GM12865 (cell line): ENCODE results near the gene TTC28.

Experiments
- DNase-seq: peaks from one replicate; pipeline ENCODE4 v3.0.0; 2010; ENCODE audit warnings: low read depth
- H3K4me3 ChIP-seq: 2 replicates; pipeline ENCODE4 v1.5.1; 2011; ENCODE audit warnings: mild to moderate bottlenecking, low read depth, low read length, control low read depth
- TF ChIP-seq, protein P1 (sequence below): IDR thresholded peaks from 2 replicates; pipeline ENCODE4 v1.5.1; 2011; ENCODE audit warnings: low read length, control low read depth, low read depth, inconsistent platforms; ENCODE audit not compliant: insufficient read depth; ENCODE audit errors: missing control alignments

The TTC28 gene

DNA sequence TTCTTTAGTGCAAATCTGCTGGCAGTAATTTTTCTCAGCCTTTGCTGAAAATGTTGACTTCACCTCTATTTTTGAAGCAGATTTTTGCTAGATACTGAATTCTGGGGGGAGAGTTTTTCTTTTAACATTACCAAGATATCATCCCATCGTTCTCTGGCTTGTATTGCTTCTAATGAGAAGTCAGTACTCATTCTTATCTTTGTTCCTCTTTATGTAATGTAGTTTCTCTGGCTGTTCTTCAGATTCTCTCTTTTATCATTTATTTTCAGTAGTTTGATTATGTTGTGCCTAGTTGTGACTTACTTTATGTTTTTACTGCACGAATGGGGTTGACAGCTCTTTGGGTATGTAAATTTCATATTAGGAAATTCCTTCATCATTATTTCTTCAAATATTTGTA, 441.9 kb downstream of the TTC28 start:
- no peak overlapping the region for H3K4me3 ChIP-seq
- TF ChIP-seq, protein P1, sequence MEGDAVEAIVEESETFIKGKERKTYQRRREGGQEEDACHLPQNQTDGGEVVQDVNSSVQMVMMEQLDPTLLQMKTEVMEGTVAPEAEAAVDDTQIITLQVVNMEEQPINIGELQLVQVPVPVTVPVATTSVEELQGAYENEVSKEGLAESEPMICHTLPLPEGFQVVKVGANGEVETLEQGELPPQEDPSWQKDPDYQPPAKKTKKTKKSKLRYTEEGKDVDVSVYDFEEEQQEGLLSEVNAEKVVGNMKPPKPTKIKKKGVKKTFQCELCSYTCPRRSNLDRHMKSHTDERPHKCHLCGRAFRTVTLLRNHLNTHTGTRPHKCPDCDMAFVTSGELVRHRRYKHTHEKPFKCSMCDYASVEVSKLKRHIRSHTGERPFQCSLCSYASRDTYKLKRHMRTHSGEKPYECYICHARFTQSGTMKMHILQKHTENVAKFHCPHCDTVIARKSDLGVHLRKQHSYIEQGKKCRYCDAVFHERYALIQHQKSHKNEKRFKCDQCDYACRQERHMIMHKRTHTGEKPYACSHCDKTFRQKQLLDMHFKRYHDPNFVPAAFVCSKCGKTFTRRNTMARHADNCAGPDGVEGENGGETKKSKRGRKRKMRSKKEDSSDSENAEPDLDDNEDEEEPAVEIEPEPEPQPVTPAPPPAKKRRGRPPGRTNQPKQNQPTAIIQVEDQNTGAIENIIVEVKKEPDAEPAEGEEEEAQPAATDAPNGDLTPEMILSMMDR, result no peak
- DNase-seq, result no peak

DNA sequence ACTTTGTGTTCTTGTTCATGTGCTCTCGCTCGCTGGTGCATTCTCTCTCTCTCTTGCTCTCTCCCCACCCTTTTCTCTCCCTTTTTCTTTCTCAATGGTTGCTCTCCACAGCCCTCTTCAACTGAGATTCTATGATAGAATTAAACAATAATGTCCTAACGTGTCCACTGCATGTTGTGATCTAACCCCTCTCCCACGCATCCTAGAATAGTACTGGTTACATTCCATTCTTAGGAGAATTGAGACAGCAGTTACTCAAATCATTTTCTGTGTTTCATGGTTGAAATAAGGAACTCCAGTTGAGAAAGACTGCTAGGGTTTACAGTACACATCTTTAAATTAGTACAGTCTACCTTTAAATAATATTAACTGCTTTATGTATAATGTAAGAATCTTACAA, 442.5 kb downstream of the TTC28 start:
- no peak for DNase-seq
- no peak overlapping the region for H3K4me3 ChIP-seq
- TF ChIP-seq, protein P1, result no peak

DNA sequence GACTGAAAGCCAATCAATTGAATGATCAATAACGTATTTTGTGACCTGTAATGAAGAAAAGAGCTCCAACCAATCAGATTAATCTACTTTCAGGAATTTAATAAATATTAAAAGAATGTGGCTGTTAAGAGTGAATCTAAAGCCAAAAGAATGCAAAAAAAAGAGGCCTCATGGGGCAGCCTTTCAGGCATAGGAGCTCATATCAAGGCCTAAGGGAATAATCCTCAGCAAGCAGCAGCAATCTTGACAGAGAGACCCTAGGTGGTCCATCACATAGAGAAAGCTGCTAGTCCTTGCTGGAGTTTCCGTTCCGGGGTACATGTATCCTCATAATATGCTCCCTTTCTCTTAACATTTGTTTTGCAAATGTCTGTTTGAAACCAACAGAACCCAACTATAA, 447.4 kb downstream of the TTC28 start:
- H3K4me3 ChIP-seq, result no peak overlapping the region
- TF ChIP-seq, protein P1, result no peak
- no peak for DNase-seq

DNA sequence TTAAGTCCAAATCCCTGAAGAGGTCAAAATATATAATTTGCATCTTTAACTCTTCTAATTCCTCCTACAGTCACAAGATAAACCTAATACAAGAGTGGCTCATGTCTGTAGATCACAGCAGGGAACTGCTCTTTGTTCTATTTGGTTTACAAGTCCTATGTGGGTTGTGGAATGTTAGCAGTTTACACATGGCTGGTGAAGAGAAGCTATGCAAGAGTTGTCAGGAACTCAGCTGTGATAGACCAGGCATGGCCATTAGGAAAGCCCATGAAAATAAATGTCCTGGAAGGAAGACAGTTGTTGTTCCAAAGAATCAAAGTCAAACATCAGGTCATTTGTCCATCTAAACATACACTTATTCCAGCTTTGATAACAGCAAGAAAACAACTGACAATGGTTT, 448.2 kb downstream of the TTC28 start:
- TF ChIP-seq, protein P1, result no peak
- H3K4me3 ChIP-seq, result no peak overlapping the region
- DNase-seq, result no peak

DNA sequence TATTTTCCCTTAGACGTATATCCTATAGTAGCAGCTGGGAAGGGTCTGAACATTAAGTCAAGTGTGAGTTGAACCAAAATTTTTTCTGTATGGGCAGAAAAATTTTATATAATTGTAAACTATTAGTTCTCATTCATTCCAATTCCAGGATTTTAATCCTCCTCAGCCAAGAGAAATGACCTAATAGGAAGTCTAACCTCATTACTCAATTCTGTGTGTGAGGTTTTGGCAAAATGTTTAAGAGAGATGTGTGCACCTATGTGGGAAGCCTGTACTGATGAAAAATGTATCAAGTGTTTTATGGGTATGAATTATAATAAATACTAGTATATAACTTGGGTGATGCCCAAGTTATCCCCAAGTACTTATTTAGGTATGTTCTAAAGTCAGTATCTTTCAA, 449.0 kb downstream of the TTC28 start:
- H3K4me3 ChIP-seq, result no peak overlapping the region
- TF ChIP-seq, protein P1, result no peak
- DNase-seq, result no peak

DNA sequence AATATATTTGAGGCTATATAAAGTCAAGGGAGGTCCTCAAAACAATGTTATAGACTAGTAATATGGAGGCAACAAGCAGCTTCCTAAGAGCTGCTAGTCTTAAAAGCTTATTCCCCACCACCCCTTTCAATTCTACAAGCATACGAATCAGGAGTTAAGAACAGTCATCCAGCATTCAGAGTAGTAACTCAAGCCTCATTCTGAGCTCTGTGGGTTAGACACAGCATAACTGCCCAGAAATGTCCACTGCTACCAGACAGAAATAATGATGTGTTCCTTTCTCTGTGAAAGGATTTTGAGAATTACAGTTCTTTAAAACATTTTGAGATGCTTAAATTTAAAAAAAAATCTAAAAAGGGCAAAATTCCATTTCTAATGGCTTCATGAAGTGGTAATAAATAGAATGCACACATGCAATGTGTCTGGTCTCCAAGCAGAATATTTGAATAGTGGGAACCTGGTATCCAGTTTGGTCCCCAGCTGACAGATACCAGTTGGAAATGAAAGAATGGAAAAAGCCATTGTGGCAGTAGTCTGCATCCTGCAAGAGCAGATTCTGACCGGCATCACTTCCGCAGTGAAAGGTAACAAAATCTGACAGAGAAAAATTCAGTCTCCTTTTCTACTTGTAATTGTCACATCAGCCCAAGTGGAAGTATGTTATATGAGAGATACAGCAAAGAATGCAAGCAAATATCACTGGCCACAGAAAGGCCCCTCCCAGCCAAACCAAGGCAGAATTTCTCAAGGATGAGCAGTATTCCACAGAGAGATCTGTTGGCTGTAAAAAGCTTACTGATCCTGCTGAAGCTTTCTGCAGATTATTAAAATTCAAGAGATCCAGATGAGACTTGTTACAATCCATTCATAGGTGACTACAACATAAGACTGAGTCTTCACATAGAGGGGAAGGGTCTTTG, 449.8 kb downstream of the TTC28 start:
- DNase-seq, result no peak
- TF ChIP-seq, protein P1, result no peak
- no peak overlapping the region for H3K4me3 ChIP-seq

DNA sequence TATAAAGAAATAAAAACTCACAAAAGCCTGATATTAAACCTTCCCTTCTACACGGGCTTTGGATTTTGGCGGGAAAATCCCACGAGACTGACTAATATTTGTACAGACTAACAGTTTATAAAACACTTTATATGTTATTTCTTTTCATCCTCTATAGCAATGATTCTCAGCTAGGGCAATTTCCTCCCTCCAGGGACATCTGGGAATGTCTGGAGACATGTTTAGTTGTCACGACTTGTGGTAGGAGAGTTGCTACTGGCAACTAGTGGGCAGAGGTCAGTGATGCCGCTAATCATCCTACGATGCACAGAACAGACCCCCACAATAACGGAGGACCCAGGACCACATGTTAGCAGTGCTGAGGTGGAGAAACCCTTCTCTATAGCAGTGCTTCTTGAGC, 455.8 kb downstream of the TTC28 start:
- TF ChIP-seq, protein P1, result no peak
- no peak for DNase-seq

More for the DNA sequence above, 455.8 kb downstream of the TTC28 start:
- H3K4me3 ChIP-seq, result no peak overlapping the region
